HUES48 (cell line): Measurements from ENCODE around the gene MAML3.
A peak's percentile ranks its signal among the peaks of the same experiment; 100 is the strongest.

Experiments used
- H3K27ac ChIP-seq: one replicate; pipeline ENCODE4 v1.7.0; 2013; ENCODE audit warnings: low read depth, low read length, inconsistent platforms
- H3K27me3 ChIP-seq: 2 replicates; pipeline ENCODE4 v1.6.1; 2013; ENCODE audit warnings: mild to moderate bottlenecking, low read length; ENCODE audit not compliant: control insufficient read depth, insufficient read depth
- H3K36me3 ChIP-seq: 2 replicates; pipeline ENCODE4 v1.6.1; 2013; ENCODE audit warnings: low read length; ENCODE audit not compliant: control insufficient read depth, insufficient read depth
- H3K4me1 ChIP-seq: 2 replicates; pipeline ENCODE4 v1.6.1; 2013; ENCODE audit warnings: mild to moderate bottlenecking, low read length; ENCODE audit not compliant: control insufficient read depth, insufficient read depth
- H3K4me3 ChIP-seq: 2 replicates; pipeline ENCODE4 v1.5.1; 2013; ENCODE audit warnings: mild to moderate bottlenecking, low read depth, low read length
- H3K9ac ChIP-seq: 2 replicates; pipeline ENCODE4 v1.6.1; 2013; ENCODE audit warnings: mild to moderate bottlenecking, low read depth, low read length, moderate library complexity
- H3K9me3 ChIP-seq: 2 replicates; pipeline ENCODE4 v1.6.1; 2013; ENCODE audit warnings: low read length; ENCODE audit not compliant: control insufficient read depth, insufficient read depth

The MAML3 gene

GRCh38 chr4:140053185-140053584, 100.8 kb downstream of the MAML3 start:
- Histone ChIP-seq H3K4me1 (peaks cover 27% of the 10 kb centered on the region), H3K9me3 (no peaks in the 10 kb centered on the region), H3K36me3 (no peaks in the 10 kb centered on the region), H3K27me3 (no peaks in the 10 kb centered on the region), H3K9ac (no peak overlapping the region), H3K4me3 (no peak overlapping the region), H3K27ac (no peak overlapping the region)

GRCh38 chr4:140052050-140052449, 101.9 kb downstream of the MAML3 start:
- no peak overlapping the region for H3K27ac ChIP-seq
- no peaks in the 10 kb centered on the region for H3K36me3 ChIP-seq
- H3K4me1 ChIP-seq: peaks cover 38% of the 10 kb centered on the region
- H3K9ac ChIP-seq: no peak overlapping the region
- H3K4me3 ChIP-seq: no peak overlapping the region
- H3K9me3 ChIP-seq: no peaks in the 10 kb centered on the region
- no peaks in the 10 kb centered on the region; the same call in 1 of the 2 replicates for H3K27me3 ChIP-seq

- H3K9ac ChIP-seq: no peak overlapping the region
- peaks cover 51% of the 10 kb centered on the region for H3K4me1 ChIP-seq
- peak overlapping the region; percentile 72 for H3K27ac ChIP-seq
- H3K27me3 ChIP-seq: no peaks in the 10 kb centered on the region; the same call in 1 of the 2 replicates
- H3K9me3 ChIP-seq: no peaks in the 10 kb centered on the region
- no peaks in the 10 kb centered on the region for H3K36me3 ChIP-seq
- no peak overlapping the region; the same call in 1 of the 2 replicates for H3K4me3 ChIP-seq
Observed at GRCh38 chr4:140049849-140050637, 103.9 kb downstream of the MAML3 start.

- Histone ChIP-seq H3K27me3 (no peaks in the 10 kb centered on the region; the same call in 1 of the 2 replicates), H3K9me3 (no peaks in the 10 kb centered on the region), H3K9ac (peak overlapping the region; percentile 57), H3K27ac (peak overlapping the region; percentile 72), H3K4me3 (peak overlapping the region; percentile 50), H3K36me3 (no peaks in the 10 kb centered on the region), H3K4me1 (peaks cover 51% of the 10 kb centered on the region)
Observed at GRCh38 chr4:140049024-140049848, 104.7 kb downstream of the MAML3 start.

GRCh38 chr4:140048419-140048995, 105.5 kb downstream of the MAML3 start:
- Histone ChIP-seq H3K9me3 (no peaks in the 10 kb centered on the region), H3K36me3 (no peaks in the 10 kb centered on the region), H3K4me1 (peaks cover 51% of the 10 kb centered on the region), H3K27me3 (no peaks in the 10 kb centered on the region; the same call in 1 of the 2 replicates), H3K9ac (peak overlapping the region; percentile 57), H3K4me3 (peak overlapping the region; percentile 50), H3K27ac (peak overlapping the region; percentile 72)

- Histone ChIP-seq H3K27me3 (no peaks in the 10 kb centered on the region; the same call in 1 of the 2 replicates), H3K27ac (no peak overlapping the region), H3K4me1 (peaks cover 51% of the 10 kb centered on the region)
Observed at GRCh38 chr4:140047786-140048185, 106.2 kb downstream of the MAML3 start.

GRCh38 chr4:140047017-140047640, 106.9 kb downstream of the MAML3 start:
- H3K4me3 ChIP-seq: peak overlapping the region; percentile 4
- no peaks in the 10 kb centered on the region; the same call in 1 of the 2 replicates for H3K27me3 ChIP-seq
- 0 out of 2 replicates have a peak overlapping the region, but pooled peaks have one; percentile 14 for H3K9ac ChIP-seq
- H3K9me3 ChIP-seq: no peaks in the 10 kb centered on the region
- H3K4me1 ChIP-seq: peaks cover 51% of the 10 kb centered on the region
- H3K27ac ChIP-seq: peak overlapping the region; percentile 10
- no peaks in the 10 kb centered on the region for H3K36me3 ChIP-seq

More at GRCh38 chr4:140047786-140048185, 106.2 kb downstream of the MAML3 start:
- H3K4me3 ChIP-seq: peak overlapping the region; percentile 4; the same call in 1 of the 2 replicates
- H3K9me3 ChIP-seq: no peaks in the 10 kb centered on the region
- no peaks in the 10 kb centered on the region for H3K36me3 ChIP-seq
- H3K9ac ChIP-seq: no peak overlapping the region

GRCh38 chr4:140046543-140046942, 107.4 kb downstream of the MAML3 start:
- no peak overlapping the region for H3K4me3 ChIP-seq
- H3K36me3 ChIP-seq: no peaks in the 10 kb centered on the region
- H3K9ac ChIP-seq: no peak overlapping the region
- H3K4me1 ChIP-seq: peaks cover 51% of the 10 kb centered on the region
- H3K27ac ChIP-seq: no peak overlapping the region
- no peaks in the 10 kb centered on the region; the same call in 1 of the 2 replicates for H3K27me3 ChIP-seq
- no peaks in the 10 kb centered on the region for H3K9me3 ChIP-seq

GRCh38 chr4:140046016-140046415, 108.0 kb downstream of the MAML3 start:
- Histone ChIP-seq H3K27me3 (no peaks in the 10 kb centered on the region; the same call in 1 of the 2 replicates), H3K36me3 (no peaks in the 10 kb centered on the region), H3K9me3 (no peaks in the 10 kb centered on the region), H3K9ac (no peak overlapping the region), H3K4me1 (peaks cover 51% of the 10 kb centered on the region), H3K27ac (no peak overlapping the region), H3K4me3 (no peak overlapping the region)

- Histone ChIP-seq H3K27ac (no peak overlapping the region), H3K4me1 (peaks cover 39% of the 10 kb centered on the region), H3K9ac (no peak overlapping the region), H3K4me3 (no peak overlapping the region), H3K36me3 (no peaks in the 10 kb centered on the region), H3K9me3 (no peaks in the 10 kb centered on the region), H3K27me3 (no peaks in the 10 kb centered on the region; the same call in 1 of the 2 replicates)
Observed at GRCh38 chr4:140044337-140044902, 109.6 kb downstream of the MAML3 start.
